AG09309 (cell line): ENCODE measurements around the gene NIPBL.

Experiments
- DNase-seq: peaks from one replicate; pipeline ENCODE4 v3.0.0-alpha.2; 2010; ENCODE audit warnings: low read depth
- H3K4me3 ChIP-seq: 2 replicates; pipeline ENCODE4 v1.5.1; 2011; ENCODE audit warnings: mild to moderate bottlenecking, low read depth, low read length, moderate library complexity; ENCODE audit not compliant: control insufficient read depth
- CTCF ChIP-seq: IDR thresholded peaks from 2 replicates; pipeline ENCODE4 v1.5.1; 2011; ENCODE audit warnings: mild to moderate bottlenecking, low read depth, low read length, inconsistent platforms; ENCODE audit not compliant: insufficient read depth, control insufficient read depth; ENCODE audit errors: missing control alignments

NIPBL gene

DNA sequence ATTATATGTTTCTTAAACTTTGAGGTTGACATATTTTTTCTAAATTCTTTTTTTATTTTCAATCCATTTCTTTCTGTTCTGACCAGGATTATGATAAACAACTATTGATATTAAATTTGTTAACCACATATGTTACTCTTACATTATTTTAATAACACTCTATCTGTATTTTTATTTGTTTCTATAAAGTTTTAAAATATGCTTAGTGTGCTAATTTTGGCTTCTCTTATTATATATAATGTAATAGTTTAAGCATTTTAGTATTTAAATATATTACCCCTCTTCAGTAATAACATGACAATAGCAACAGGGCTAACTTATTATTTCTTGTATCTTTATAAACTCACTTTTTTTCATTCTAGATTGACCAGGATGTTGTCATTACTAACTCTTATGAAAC is 137.8 kb downstream of the NIPBL start:
- no peak for TF ChIP-seq CTCF
- no peak for DNase-seq
- no peak overlapping the region for H3K4me3 ChIP-seq

- no peak for DNase-seq
- no peak for TF ChIP-seq CTCF
- no peak overlapping the region for H3K4me3 ChIP-seq
Observed at GRCh38 chr5:37015795-37016666, 139.5 kb downstream of the NIPBL start.

- H3K4me3 ChIP-seq: no peak overlapping the region
- no peak for TF ChIP-seq CTCF
Observed at GRCh38 chr5:37028910-37029309, 152.3 kb downstream of the NIPBL start.

GRCh38 chr5:37029436-37029835 is 152.9 kb downstream of the NIPBL start:
- H3K4me3 ChIP-seq: no peak overlapping the region
- TF ChIP-seq CTCF: no peak
- no peak for DNase-seq

More at GRCh38 chr5:37028910-37029309, 152.3 kb downstream of the NIPBL start:
- no peak for DNase-seq

- DNase-seq: no peak
- TF ChIP-seq CTCF: no peak
- H3K4me3 ChIP-seq: no peak overlapping the region
Observed at GRCh38 chr5:37034955-37035354, 158.4 kb downstream of the NIPBL start.

DNA sequence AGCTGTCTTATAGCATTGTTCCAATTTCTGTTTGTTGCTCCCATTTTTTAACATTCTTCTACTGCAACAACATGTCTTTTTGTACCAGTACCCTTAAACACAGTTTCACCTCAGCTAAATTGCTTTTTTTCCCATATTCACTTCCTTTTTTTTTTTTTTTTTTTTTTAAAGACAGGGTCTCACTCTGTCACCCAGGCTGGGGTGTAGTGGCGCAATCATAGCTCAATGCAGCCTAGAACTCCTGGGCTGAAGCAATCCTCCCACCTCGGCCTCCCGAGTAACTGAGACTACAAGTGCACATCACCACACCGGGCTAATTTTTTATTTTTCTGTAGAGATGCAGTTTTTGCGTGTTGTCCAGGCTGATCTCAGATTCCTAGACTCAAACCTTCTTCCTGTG is 161.3 kb downstream of the NIPBL start:
- TF ChIP-seq CTCF: no peak
- no peak overlapping the region for H3K4me3 ChIP-seq
- no peak for DNase-seq

DNA sequence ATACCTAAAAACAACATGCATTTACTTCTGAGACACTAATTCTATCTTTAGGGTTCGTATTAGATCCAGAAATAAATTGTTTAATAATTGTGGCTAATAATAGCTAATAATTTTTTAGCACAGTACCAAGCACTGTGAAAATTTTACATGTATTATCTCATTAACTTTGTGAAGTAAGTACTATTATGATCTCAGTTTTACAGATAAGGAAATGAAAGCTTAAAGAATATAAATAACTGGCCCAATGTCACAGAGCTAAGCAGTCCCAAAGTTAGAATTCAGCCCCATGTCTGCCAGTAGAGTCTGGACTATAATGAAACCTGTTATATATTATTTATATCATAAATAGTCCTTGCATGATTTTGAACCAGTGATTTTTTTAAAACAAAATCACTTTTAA is 163.3 kb downstream of the NIPBL start:
- DNase-seq: no peak
- TF ChIP-seq CTCF: no peak
- H3K4me3 ChIP-seq: no peak overlapping the region
